PC-9 (cell line): ENCODE data around the gene JUP. TPM values are rescaled to one million over a fixed set of nuclear protein-coding genes. Genes with fewer than 3 reads are reported as not detected.
A peak's percentile ranks its signal among the peaks of the same experiment; 100 is the strongest.

Experiments used
- BruUV-seq: library from RNA; stranded (reverse); fragments of 400-500 nt; replicated peaks from 2 replicates; lab custom pipeline; 2021; lab: Mats Ljungman, UMichigan
- CTCF ChIA-PET: fragments of 300-600 bp; sonication (Branson Sonifier 250); formaldehyde crosslinking; loops from one replicate; lab custom pipeline; 2022; ENCODE audit warnings: antibody characterized with exemption; lab: Charles Lee
- POLR2A ChIA-PET: fragments of 300-600 bp; sonication (Branson Sonifier 250); formaldehyde crosslinking; loops from one replicate; lab custom pipeline; 2022; ENCODE audit warnings: antibody characterized with exemption; ENCODE audit not compliant: unreplicated experiment; lab: Charles Lee
- DNase-seq, 2 experiments: peaks; one replicate each; pipeline versions ENCODE4 v3.0.0 to v3.0.0-alpha.2; 2015 to 2022; ENCODE audit warnings: mixed read lengths in 1 of 2
- H2AFZ ChIP-seq: fragments of 200-600 bp; sonication (generic); 2 replicates; pipeline ENCODE4 v1.8.1; 2017; ENCODE audit warnings: antibody characterized with exemption
- H3F3A ChIP-seq: fragments of 200-600 bp; sonication (generic); 2 replicates; pipeline ENCODE4 v1.8.1; 2017; ENCODE audit warnings: antibody characterized with exemption, mild to moderate bottlenecking, low read depth; ENCODE audit not compliant: insufficient read depth
- H3K27ac ChIP-seq: fragments of 200-600 bp; sonication (generic); 2 replicates; pipeline ENCODE4 v1.6.1; 2016; ENCODE audit warnings: mixed run types
- H3K27me3 ChIP-seq: fragments of 200-600 bp; sonication (generic); 2 replicates; pipeline ENCODE4 v1.6.1; 2016; ENCODE audit warnings: low read depth, mixed run types; ENCODE audit not compliant: insufficient read depth
- H3K36me3 ChIP-seq: fragments of 200-600 bp; sonication (generic); 2 replicates; pipeline ENCODE4 v1.6.1; 2016; ENCODE audit warnings: low read depth, mixed run types
- H3K4me1 ChIP-seq: fragments of 200-600 bp; sonication (generic); replicated peaks from 2 replicates; pipeline ENCODE4 v1.6.1; 2016; ENCODE audit warnings: mixed run types; ENCODE audit not compliant: insufficient read depth
- H3K4me2 ChIP-seq: fragments of 200-600 bp; sonication (generic); 2 replicates; pipeline ENCODE4 v1.6.1; 2017; ENCODE audit warnings: mixed run types
- H3K4me3 ChIP-seq: fragments of 200-600 bp; sonication (generic); 2 replicates; pipeline ENCODE4 v1.6.1; 2016; ENCODE audit warnings: mixed run types
- H3K79me2 ChIP-seq: fragments of 200-600 bp; sonication (generic); 2 replicates; pipeline ENCODE4 v1.6.1; 2017; ENCODE audit warnings: low read depth, mixed run types
- H3K9me2 ChIP-seq: fragments of 200-600 bp; sonication (generic); 2 replicates; pipeline ENCODE4 v1.8.1; 2017; ENCODE audit warnings: mild to moderate bottlenecking; ENCODE audit not compliant: insufficient read depth
- H3K9me3 ChIP-seq: fragments of 200-600 bp; sonication (generic); 2 replicates; pipeline ENCODE4 v1.8.1; 2016; ENCODE audit warnings: low read depth; ENCODE audit not compliant: insufficient read depth
- H4K20me1 ChIP-seq: fragments of 200-600 bp; sonication (generic); 2 replicates; pipeline ENCODE4 v1.8.1; 2017; ENCODE audit not compliant: insufficient read depth
- EZH2 ChIP-seq: fragments of 200-600 bp; sonication (generic); IDR thresholded peaks from 2 replicates; pipeline ENCODE4 v1.8.0; 2017; ENCODE audit warnings: antibody characterized with exemption, low read depth
- intact Hi-C: fragments of 100-400 bp; cut with micrococcal nuclease; formaldehyde crosslinking; loops from one replicate; pipeline ENCODE4 v1.10.0; 2022; ENCODE audit not compliant: unreplicated experiment
- total RNA-seq: library from RNA; stranded (reverse); gene quantifications from 2 replicates; pipeline ENCODE4 v1.2.3, GENCODE V29; 2021
- TF ChIP-seq, protein P1 (sequence below): fragments of 200-600 bp; sonication (generic); conservative IDR thresholded peaks from 2 replicates; pipeline ENCODE4 v1.6.1; 2017; ENCODE audit warnings: mixed run types, antibody characterized with exemption, mild to moderate bottlenecking, moderate library complexity

The JUP gene
- total RNA-seq, 1 experiment from 2014 or later: 259 TPM

GRCh38 chr17:41801374-41802271 is 15.1 kb upstream of the JUP start:
- peak; percentile 84 to 87 for DNase-seq
- ChIA-PET POLR2A (interaction anchor here (0.7 to 3.0 kb wide), 3 partner anchors 16 to 113 kb away, joined by 4 to 81 read pairs (median 5); partner anchors contain the start of gene JUP), CTCF (interaction anchor here (0.6 to 1.4 kb wide), 5 partner anchors 8 to 33 kb away, joined by 3 to 29 read pairs (median 4); partner anchors contain the start of gene JUP)
- Histone ChIP-seq H3K9me2 (no peaks in the 10 kb centered on the region), H4K20me1 (no peaks in the 10 kb centered on the region), H3K79me2 (no peaks in the 10 kb centered on the region), H3K27ac (peak overlapping the region; percentile 86), H3K4me3 (peak overlapping the region; percentile 35; the same call in 1 of the 2 replicates), H3K36me3 (no peaks in the 10 kb centered on the region), H3K4me1 (peaks cover 24% of the 10 kb centered on the region), H2AFZ (no peak overlapping the region), H3K27me3 (no peaks in the 10 kb centered on the region), H3F3A (peaks cover 27% of the 10 kb centered on the region; the same call in 1 of the 2 replicates), H3K4me2 (peak overlapping the region; percentile 71), H3K9me3 (no peaks in the 10 kb centered on the region)
- TSS peak; percentile 92 for BruUV-seq
- TF ChIP-seq, protein P1, sequence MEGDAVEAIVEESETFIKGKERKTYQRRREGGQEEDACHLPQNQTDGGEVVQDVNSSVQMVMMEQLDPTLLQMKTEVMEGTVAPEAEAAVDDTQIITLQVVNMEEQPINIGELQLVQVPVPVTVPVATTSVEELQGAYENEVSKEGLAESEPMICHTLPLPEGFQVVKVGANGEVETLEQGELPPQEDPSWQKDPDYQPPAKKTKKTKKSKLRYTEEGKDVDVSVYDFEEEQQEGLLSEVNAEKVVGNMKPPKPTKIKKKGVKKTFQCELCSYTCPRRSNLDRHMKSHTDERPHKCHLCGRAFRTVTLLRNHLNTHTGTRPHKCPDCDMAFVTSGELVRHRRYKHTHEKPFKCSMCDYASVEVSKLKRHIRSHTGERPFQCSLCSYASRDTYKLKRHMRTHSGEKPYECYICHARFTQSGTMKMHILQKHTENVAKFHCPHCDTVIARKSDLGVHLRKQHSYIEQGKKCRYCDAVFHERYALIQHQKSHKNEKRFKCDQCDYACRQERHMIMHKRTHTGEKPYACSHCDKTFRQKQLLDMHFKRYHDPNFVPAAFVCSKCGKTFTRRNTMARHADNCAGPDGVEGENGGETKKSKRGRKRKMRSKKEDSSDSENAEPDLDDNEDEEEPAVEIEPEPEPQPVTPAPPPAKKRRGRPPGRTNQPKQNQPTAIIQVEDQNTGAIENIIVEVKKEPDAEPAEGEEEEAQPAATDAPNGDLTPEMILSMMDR: peak; percentile 98
- no peak for TF ChIP-seq EZH2
- intact Hi-C loops: loop anchor here (1.0 to 5.0 kb wide), 5 partner anchors 8 to 114 kb away; partner anchors contain the start of gene EIF1

- intact Hi-C loops: loop anchor here (1.0 to 5.0 kb wide), 5 partner anchors 7 to 113 kb away; partner anchors contain the start of gene EIF1
Observed at GRCh38 chr17:41800601-41801373, 14.3 kb upstream of the JUP start.

More at GRCh38 chr17:41800601-41801373, 14.3 kb upstream of the JUP start:
- Histone ChIP-seq H3K36me3 (no peaks in the 10 kb centered on the region), H3F3A (peaks cover 27% of the 10 kb centered on the region; the same call in 1 of the 2 replicates), H3K27me3 (no peaks in the 10 kb centered on the region), H3K27ac (peak overlapping the region; percentile 86), H3K4me3 (peak overlapping the region; percentile 35; the same call in 1 of the 2 replicates), H3K4me2 (peak overlapping the region; percentile 71), H3K9me2 (no peaks in the 10 kb centered on the region), H4K20me1 (no peaks in the 10 kb centered on the region), H3K4me1 (peaks cover 24% of the 10 kb centered on the region), H3K79me2 (no peaks in the 10 kb centered on the region), H2AFZ (no peak overlapping the region), H3K9me3 (no peaks in the 10 kb centered on the region)
- TF ChIP-seq, protein P1: no peak
- no peak for TF ChIP-seq EZH2
- CTCF ChIA-PET: interaction anchor here (0.6 to 1.4 kb wide), 6 partner anchors 9 to 159 kb away, joined by 3 to 29 read pairs (median 6); partner anchors contain the start of gene JUP
- POLR2A ChIA-PET: interaction anchor here (0.5 to 3.0 kb wide), 10 partner anchors 16 to 957 kb away, joined by 3 to 81 read pairs (median 7); partner anchors contain the start of genes JUP and PLEKHH3
- no TSS peak for BruUV-seq
- peak; percentile 92 for DNase-seq
